ENCODE measurements around the gene MTHFD1L. TPM values are rescaled to one million over a fixed set of nuclear protein-coding genes. Genes with fewer than 3 reads are reported as not detected.

MTHFD1L gene
- total RNA-seq, 2 experiments from 2014 or later, result 155 to 158 TPM

DNA sequence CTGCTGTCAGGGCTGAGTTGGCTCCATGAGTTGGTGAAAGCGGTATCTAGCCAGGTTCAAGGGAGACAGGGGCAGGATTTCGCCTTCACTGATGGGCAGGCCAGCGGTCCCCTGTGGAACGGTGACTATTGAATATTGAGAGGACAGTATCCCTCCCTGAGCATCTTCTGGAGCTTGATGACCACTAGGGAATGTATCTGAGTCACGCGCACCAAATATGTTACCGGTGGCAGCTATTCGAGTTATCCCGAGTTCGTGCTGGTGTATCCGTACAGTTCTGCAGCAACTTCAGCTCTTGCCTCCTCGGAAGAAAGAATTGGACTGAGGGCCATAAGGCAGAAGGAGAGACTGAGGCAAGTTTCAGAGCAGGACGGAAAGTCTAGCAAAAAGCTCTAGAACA lies 24.8 kb downstream of the MTHFD1L start:
- Mint-ChIP-seq H3K27ac (no peak overlapping the region), H3K9me3 (no peaks in the 10 kb centered on the region), H3K36me3 (ENCODE audit: low read depth) (peaks cover 66% of the 10 kb centered on the region), H3K4me1 (ENCODE audit: low read depth) (peaks cover 25% of the 10 kb centered on the region), H3K27me3 (no peaks in the 10 kb centered on the region), H3K4me3 (no peak overlapping the region)
- ATAC-seq (no peak), DNase-seq (no peak)
- ChIA-PET CTCF (interaction anchor here (0.8 to 3.8 kb wide), 4 partner anchors 15 to 444 kb away, joined by 3 to 65 read pairs (median 7); no protein-coding TSS in a partner anchor), POLR2A (interaction anchor here (1.1 kb wide), 1 partner anchor 15 kb away, joined by 3 read pairs; no protein-coding TSS in a partner anchor)
- intact Hi-C loops (cut with micrococcal nuclease), result no loop called here
- TF ChIP-seq, protein P1, sequence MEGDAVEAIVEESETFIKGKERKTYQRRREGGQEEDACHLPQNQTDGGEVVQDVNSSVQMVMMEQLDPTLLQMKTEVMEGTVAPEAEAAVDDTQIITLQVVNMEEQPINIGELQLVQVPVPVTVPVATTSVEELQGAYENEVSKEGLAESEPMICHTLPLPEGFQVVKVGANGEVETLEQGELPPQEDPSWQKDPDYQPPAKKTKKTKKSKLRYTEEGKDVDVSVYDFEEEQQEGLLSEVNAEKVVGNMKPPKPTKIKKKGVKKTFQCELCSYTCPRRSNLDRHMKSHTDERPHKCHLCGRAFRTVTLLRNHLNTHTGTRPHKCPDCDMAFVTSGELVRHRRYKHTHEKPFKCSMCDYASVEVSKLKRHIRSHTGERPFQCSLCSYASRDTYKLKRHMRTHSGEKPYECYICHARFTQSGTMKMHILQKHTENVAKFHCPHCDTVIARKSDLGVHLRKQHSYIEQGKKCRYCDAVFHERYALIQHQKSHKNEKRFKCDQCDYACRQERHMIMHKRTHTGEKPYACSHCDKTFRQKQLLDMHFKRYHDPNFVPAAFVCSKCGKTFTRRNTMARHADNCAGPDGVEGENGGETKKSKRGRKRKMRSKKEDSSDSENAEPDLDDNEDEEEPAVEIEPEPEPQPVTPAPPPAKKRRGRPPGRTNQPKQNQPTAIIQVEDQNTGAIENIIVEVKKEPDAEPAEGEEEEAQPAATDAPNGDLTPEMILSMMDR (IDR thresholded peaks at IDR 0.05), result no peak

DNA sequence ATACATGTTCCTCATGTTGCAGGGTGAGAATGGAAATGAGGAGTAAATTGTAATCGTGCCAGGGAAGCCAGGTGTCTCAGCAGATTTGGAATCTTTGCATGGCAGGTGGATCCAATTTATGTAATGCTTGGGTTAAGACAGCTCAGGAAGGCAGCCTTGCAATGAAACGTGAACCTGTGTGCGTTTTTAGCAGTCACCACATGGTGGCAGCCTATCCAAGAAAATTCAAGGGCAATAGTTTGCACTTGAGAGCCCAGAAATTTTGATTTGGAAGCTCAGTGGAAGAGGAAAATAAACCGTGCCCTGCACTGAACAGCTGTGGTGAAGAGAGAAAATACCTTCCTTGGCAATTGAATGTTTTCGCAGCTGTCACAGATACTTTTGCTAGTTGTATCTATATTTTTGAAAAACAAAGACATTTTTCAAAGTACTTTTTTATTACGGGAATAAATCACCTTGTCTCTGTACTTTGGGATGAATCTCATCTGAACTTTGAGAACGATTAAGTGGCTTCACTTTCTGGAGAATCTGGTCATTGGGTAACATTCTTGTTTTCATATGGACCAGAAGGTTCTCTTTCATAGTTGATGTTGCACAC lies 26.5 kb downstream of the MTHFD1L start:
- ChIA-PET POLR2A (interaction anchor here (1.9 kb wide), 1 partner anchor 15 kb away, joined by 4 read pairs; no protein-coding TSS in a partner anchor), CTCF (interaction anchor here (0.6 to 3.8 kb wide), 33 partner anchors 8 to 582 kb away, joined by 3 to 65 read pairs (median 4); no protein-coding TSS in a partner anchor)
- Mint-ChIP-seq H3K27me3 (no peaks in the 10 kb centered on the region), H3K9me3 (no peaks in the 10 kb centered on the region), H3K27ac (no peak overlapping the region), H3K4me1 (ENCODE audit: low read depth) (peaks cover 31% of the 10 kb centered on the region), H3K4me3 (no peak overlapping the region), H3K36me3 (ENCODE audit: low read depth) (peaks cover 66% of the 10 kb centered on the region)
- TF ChIP-seq, protein P1 (IDR thresholded peaks at IDR 0.05), result peak; percentile 83
- peak; percentile 75 for ATAC-seq
- intact Hi-C loops (cut with micrococcal nuclease), result loop anchor here (2.0 kb wide), 1 partner anchor 443 kb away; no protein-coding TSS in a partner anchor
- DNase-seq, result peak; percentile 68

DNA sequence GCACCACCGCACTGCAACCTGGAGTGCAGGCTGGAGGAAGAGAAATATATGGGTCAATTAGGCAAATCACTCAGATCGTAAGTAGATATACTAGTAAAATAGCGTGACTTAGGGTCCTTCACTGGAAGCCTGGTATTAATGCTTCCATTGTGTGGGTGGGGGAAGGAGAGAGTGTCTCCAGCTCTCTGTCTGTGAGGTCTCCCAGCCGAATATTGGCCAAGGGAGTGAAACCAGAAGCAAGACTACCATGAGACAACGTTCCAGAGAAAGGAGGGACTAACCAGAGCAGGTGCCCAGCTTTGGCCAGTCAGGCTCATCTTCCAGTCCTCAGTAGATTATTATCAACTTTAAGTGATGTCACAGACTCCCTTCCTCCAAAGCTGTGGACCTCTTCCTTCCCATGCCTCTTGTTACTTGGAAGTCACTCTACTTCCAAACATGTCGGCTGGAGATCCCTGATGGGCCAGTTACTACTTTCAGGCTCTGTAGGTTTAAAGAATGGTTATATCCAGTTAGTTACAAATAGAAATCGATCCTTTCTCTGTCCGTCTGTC lies 28.8 kb downstream of the MTHFD1L start:
- intact Hi-C loops (cut with micrococcal nuclease), result no loop called here
- H3K27me3 Mint-ChIP-seq, result no peaks in the 10 kb centered on the region
- peaks cover 61% of the 10 kb centered on the region for H3K36me3 Mint-ChIP-seq (ENCODE audit: low read depth)
- ChIA-PET CTCF (interaction anchor here (1.6 to 1.9 kb wide), 4 partner anchors 10 to 442 kb away, joined by 3 to 5 read pairs (median 4); no protein-coding TSS in a partner anchor), POLR2A (interaction anchor here (1.3 kb wide), 2 partner anchors 26 to 79 kb away, joined by 3 to 4 read pairs; no protein-coding TSS in a partner anchor)
- H3K4me3 Mint-ChIP-seq, result no peak overlapping the region
- TF ChIP-seq, protein P1 (IDR thresholded peaks at IDR 0.05), result no peak
- peaks cover 26% of the 10 kb centered on the region for H3K4me1 Mint-ChIP-seq (ENCODE audit: low read depth)
- H3K27ac Mint-ChIP-seq, result no peak overlapping the region
- H3K9me3 Mint-ChIP-seq, result no peaks in the 10 kb centered on the region
- ATAC-seq, result no peak
- DNase-seq, result no peak

DNA sequence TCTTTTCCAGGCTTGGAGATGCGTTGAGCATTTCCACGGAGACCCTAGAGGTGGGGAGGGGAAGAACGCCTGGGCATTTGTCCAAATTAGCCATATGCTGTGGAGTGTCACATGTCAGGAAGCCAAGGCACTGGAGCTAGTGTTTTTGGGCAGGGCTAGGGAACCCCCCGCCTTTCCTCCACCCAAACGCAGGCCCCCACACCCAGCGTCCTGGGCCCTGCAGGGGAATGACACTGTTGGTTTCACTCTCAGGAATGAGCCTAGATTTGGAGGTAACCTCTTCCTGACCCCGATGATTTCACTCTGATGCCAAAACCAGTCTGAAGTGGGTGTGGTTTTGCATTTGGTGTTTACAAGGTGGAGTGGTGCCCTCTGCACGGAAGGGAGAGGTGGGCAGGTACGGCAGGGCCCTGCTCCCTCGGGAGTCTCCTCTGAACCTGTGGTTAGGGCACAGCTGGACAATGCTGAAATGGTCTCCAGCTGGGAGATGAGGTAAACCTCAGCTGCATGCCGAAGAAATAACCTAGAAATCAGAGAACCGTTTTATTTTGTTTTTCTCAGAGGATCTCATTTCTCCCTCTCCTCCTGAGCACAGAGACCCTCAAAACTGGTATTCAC lies 29.5 kb downstream of the MTHFD1L start:
- Mint-ChIP-seq H3K4me1 (ENCODE audit: low read depth) (peaks cover 26% of the 10 kb centered on the region), H3K4me3 (no peak overlapping the region), H3K27ac (peak overlapping the region; percentile 65), H3K9me3 (no peaks in the 10 kb centered on the region), H3K27me3 (no peaks in the 10 kb centered on the region), H3K36me3 (ENCODE audit: low read depth) (peaks cover 59% of the 10 kb centered on the region)
- DNase-seq, result peak; percentile 29
- POLR2A ChIA-PET, result interaction anchor here (1.1 to 1.3 kb wide), 3 partner anchors 20 to 78 kb away, joined by 3 to 4 read pairs (median 3); no protein-coding TSS in a partner anchor
- peak; percentile 75 for ATAC-seq
- CTCF ChIA-PET, result interaction anchor here (1.1 to 1.9 kb wide), 4 partner anchors 7 to 429 kb away, joined by 3 to 5 read pairs (median 4); no protein-coding TSS in a partner anchor
- TF ChIP-seq, protein P1 (IDR thresholded peaks at IDR 0.05), result no peak
- intact Hi-C loops (cut with micrococcal nuclease), result no loop called here

Measured in activated CD8-positive, alpha-beta T cell treated with anti-CD3 and anti-CD28 coated beads for 36 hours (primary cell).